HepG2 (cell line): ENCODE results near the gene C1orf35.

ENCODE experiments used
- FOXK2 ChIP-seq: fragments of 450-650 bp; IDR thresholded peaks from 2 replicates; pipeline ENCODE4 v1.6.1; 2016
- IRF1 ChIP-seq: sonication (generic); formaldehyde crosslinking; IDR thresholded peaks from 2 replicates; pipeline ENCODE4 v1.4.0; 2020; ENCODE audit warnings: low read depth, mild to moderate bottlenecking, missing genetic modification reagents
- PHB2 ChIP-seq: fragments of 450-650 bp; IDR thresholded peaks from 2 replicates; pipeline ENCODE4 v1.6.1; 2018; ENCODE audit not compliant: partially characterized antibody
- SAFB2 ChIP-seq: sonication (generic); formaldehyde crosslinking; IDR thresholded peaks from 2 replicates; pipeline ENCODE4 v1.5.1; 2020; ENCODE audit warnings: missing genetic modification reagents, low read depth, mild to moderate bottlenecking, borderline replicate concordance
- SRF ChIP-seq: IDR thresholded peaks from 2 replicates; pipeline ENCODE4 v1.6.1; 2011; ENCODE audit warnings: mild to moderate bottlenecking, low read depth, low read length, moderate library complexity
- SRSF9 ChIP-seq: fragments of 200-400 bp; formaldehyde crosslinking; IDR thresholded peaks from 2 replicates; pipeline ENCODE4 v1.6.1; 2018; ENCODE audit warnings: borderline replicate concordance, mild to moderate bottlenecking, low read depth, low read length; ENCODE audit not compliant: insufficient read depth, poor library complexity, severe bottlenecking
- ZFP37 ChIP-seq: sonication (generic); formaldehyde crosslinking; IDR thresholded peaks from 2 replicates; pipeline ENCODE4 v1.4.0; 2020; ENCODE audit warnings: missing genetic modification reagents, borderline replicate concordance
- ZNF121 ChIP-seq: sonication (generic); formaldehyde crosslinking; IDR thresholded peaks from 2 replicates; pipeline ENCODE4 v1.5.0; 2020; ENCODE audit warnings: mild to moderate bottlenecking, missing genetic modification reagents

GRCh38 chr1:228140724-228141225 is 37.6 kb upstream of the C1orf35 start:
- TF ChIP-seq ZNF121 (CRISPR knock-in tag) (no peak), SRF (no peak), SAFB2 (CRISPR knock-in tag) (no peak), PHB2 (no peak), ZFP37 (no peak), IRF1 (CRISPR knock-in tag) (no peak), FOXK2 (no peak), SRSF9 (no peak)
